ENCODE measurements around the gene OBP2A. TPM values are rescaled to one million over a fixed set of nuclear protein-coding genes. Genes with fewer than 3 reads are reported as not detected.
A peak's percentile ranks its signal among the peaks of the same experiment; 100 is the strongest.

OBP2A gene
- total and polyA plus RNA-seq, 2 of the 8 experiments (the other 6 are each of a cell fraction or from before 2014, with no cell fraction given): not detected

GRCh38 chr9:135584934-135585333 is 39.0 kb downstream of the OBP2A start:
- Histone ChIP-seq H2BK12ac (ENCODE audit: low read depth, low read length) (no peak overlapping the region), H2BK5ac (ENCODE audit: low read depth, low read length) (no peak overlapping the region), H3K23ac (ENCODE audit: insufficient read length) (no peak overlapping the region), H2AFZ (ENCODE audit: low read length) (no peak overlapping the region), H2AK5ac (ENCODE audit: low read depth, low read length) (no peak overlapping the region), H2BK120ac (replicated peaks; ENCODE audit: low read depth, low read length) (no peak overlapping the region), H3K27ac (ENCODE audit: low read depth, low read length) (no peak overlapping the region), H4K8ac (ENCODE audit: extremely low read depth, insufficient read depth, low read length) (peak overlapping the region; percentile 51; the same call in 1 of the 2 replicates), H2BK20ac (ENCODE audit: low read length) (no peak overlapping the region), H3K9ac (replicated peaks in 1 of 4; ENCODE audit: extremely low read depth in 1 of 4, low read depth in 3 of 4, low read length in 3 of 4) (no peak overlapping the region), H4K5ac (ENCODE audit: insufficient read length, low read depth, low read length) (no peak overlapping the region), H3K4me3 (ENCODE audit: extremely low read depth in 1 of 4, insufficient read depth in 2 of 4, low read depth in 3 of 4, low read length in 4 of 4) (no peak overlapping the region), H3K9me3 (ENCODE audit: insufficient read depth in 2 of 2, low read depth in 1 of 2, low read length in 1 of 2) (peaks cover 2 to 3% of the 10 kb centered on the region in 2 experiments; a peak in 1 of 4 replicates), H3K4ac (replicated peaks; ENCODE audit: insufficient read length, low read depth, low read length) (no peak overlapping the region), H3K18ac (ENCODE audit: extremely low read depth, low read length) (no peak overlapping the region), H3K14ac (ENCODE audit: insufficient read length) (no peak overlapping the region), H3K36me3 (ENCODE audit: control insufficient read depth in 2 of 4, insufficient read depth in 4 of 4, low read length in 3 of 4) (no peaks in the 10 kb centered on the region), H3K4me1 (replicated peaks in 1 of 4; ENCODE audit: control insufficient read depth in 3 of 4, insufficient read depth in 4 of 4, low read length in 3 of 4) (no peaks in the 10 kb centered on the region; a peak in 1 of 7 replicates), H3K79me2 (ENCODE audit: control insufficient read depth in 1 of 2, insufficient read depth in 2 of 2, low read length in 2 of 2) (no peaks in the 10 kb centered on the region), H3K4me2 (ENCODE audit: insufficient read depth in 1 of 2, low read depth in 2 of 2, low read length in 2 of 2) (no peak overlapping the region), H3K56ac (replicated peaks; ENCODE audit: insufficient read length, low read depth, low read length) (no peak overlapping the region), H3K79me1 (ENCODE audit: low read depth, low read length) (no peaks in the 10 kb centered on the region), H4K91ac (replicated peaks; ENCODE audit: insufficient read length, low read length) (no peak overlapping the region), H3K27me3 (replicated peaks in 1 of 4; ENCODE audit: control insufficient read depth in 3 of 4, extremely low read depth in 1 of 4, insufficient read depth in 3 of 4, low read length in 3 of 4) (no peaks in the 10 kb centered on the region), H3K23me2 (ENCODE audit: low read depth, low read length) (no peaks in the 10 kb centered on the region), H2BK15ac (ENCODE audit: low read length) (no peak overlapping the region), H4K20me1 (replicated peaks in 1 of 2; ENCODE audit: control insufficient read depth in 1 of 2, insufficient read depth in 2 of 2, low read length in 2 of 2) (no peaks in the 10 kb centered on the region)
- ChIA-PET CTCF (ENCODE audit: partially characterized antibody) (interaction anchor here (0.9 kb wide), 1 partner anchor 236 kb away, joined by 3 read pairs; no protein-coding TSS in a partner anchor), POLR2A (ENCODE audit: partially characterized antibody) (interaction anchor here (1.5 kb wide), 1 partner anchor 8 kb away, joined by 3 read pairs; no protein-coding TSS in a partner anchor)
- DNase-seq (ENCODE audit: low read depth in 1 of 2, low spot score in 2 of 2): no peak
- TF ChIP-seq BCL11A (IDR thresholded peaks at IDR 0.05; ENCODE audit: low read depth in 2 of 2, low read length in 2 of 2) (no peak), ATF3 (IDR thresholded peaks at IDR 0.05; ENCODE audit: insufficient read depth, low read depth, low read length) (no peak), NRF1 (IDR thresholded peaks at IDR 0.05; ENCODE audit: low read depth, low read length) (no peak), CREB1 (IDR thresholded peaks at IDR 0.05) (no peak), EGR1 (IDR thresholded peaks at IDR 0.05; ENCODE audit: borderline replicate concordance, low read depth, low read length) (no peak), CBX5 (IDR thresholded peaks at IDR 0.05; ENCODE audit: low read depth, low read length) (no peak), ASH2L (IDR thresholded peaks at IDR 0.05; ENCODE audit: low read length) (no peak), SUZ12 (IDR thresholded peaks at IDR 0.05; ENCODE audit: low read length) (no peak), SP1 (IDR thresholded peaks at IDR 0.05; ENCODE audit: low read depth, low read length) (no peak), RNF2 (IDR thresholded peaks at IDR 0.05; ENCODE audit: borderline replicate concordance, low read depth, low read length, missing control alignments, poor library complexity, severe bottlenecking) (no peak), JUN (IDR thresholded peaks at IDR 0.05; ENCODE audit: low read depth, low read length) (no peak), SAP30 (IDR thresholded peaks at IDR 0.05; ENCODE audit: insufficient read depth, insufficient replicate concordance, low read length) (no peak)
- no peak for FAIRE-seq
- 85% methylated on average over 16 of the region's 16 CpGs; no CpG with 5 or more reads in 1 of the 2 experiments for WGBS, 2 experiments (ENCODE audit: extremely low coverage in 1 of 2, insufficient coverage in 1 of 2, insufficient read length in 1 of 2, insufficient replicate concordance in 2 of 2, low coverage in 1 of 2, low lambda C conversion rate in 2 of 2, missing lambda C conversion rate in 1 of 2)

Measured in H1 (cell line).